Kasumi-1 (cell line): Measurements from ENCODE around the gene PARP14.
A peak's percentile ranks its signal among the peaks of the same experiment; 100 is the strongest.
"Not testable (repeated sequence)": the region's sequence is repeated elsewhere in the genome, so short reads cannot be mapped to it uniquely, and the experiment has no call there.

Experiments used
- DNase-seq, 2 experiments: peaks; one replicate each; lab custom pipeline; 2025; lab: John Stamatoyannopoulos, UW

The PARP14 gene

DNA sequence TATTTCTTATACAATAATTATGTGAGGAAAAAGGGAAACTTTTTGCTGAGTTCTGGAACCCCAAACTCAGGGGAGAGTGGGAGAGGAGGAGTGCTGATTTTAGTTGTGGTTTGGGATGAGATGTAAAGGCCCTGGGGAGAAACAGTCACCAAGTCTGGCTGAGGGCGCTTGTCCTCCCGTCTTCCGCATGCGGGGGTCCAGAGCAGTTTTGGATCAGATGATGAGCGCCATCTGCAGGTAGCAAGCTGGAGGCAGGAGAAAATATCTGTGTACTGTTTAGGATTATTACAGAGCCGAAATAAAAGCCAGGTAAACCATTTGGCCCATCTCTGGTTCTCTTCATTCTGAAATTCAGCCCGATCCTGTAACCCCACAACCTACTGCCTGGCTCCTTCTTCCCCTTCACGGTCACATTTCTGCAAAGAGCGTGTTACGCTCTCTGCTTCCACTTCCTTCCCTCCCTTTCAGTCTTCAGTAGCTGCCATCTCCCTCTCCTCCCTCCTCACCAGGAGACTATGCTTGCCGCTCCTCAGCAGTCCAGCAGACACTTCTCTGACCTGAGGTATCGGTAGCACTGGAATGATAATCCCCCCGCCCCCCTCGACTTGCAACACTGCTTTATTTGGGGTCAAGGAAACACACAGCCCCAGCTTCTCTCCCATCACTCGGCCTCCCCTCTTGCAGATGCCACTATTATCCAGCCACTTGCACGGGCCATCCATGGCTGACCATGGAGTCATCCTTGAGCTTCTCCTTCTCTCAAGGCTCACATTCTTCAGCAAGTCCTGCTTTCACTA is 1.4 kb upstream of the PARP14 start:
- DNase-seq: peak; percentile 87

DNA sequence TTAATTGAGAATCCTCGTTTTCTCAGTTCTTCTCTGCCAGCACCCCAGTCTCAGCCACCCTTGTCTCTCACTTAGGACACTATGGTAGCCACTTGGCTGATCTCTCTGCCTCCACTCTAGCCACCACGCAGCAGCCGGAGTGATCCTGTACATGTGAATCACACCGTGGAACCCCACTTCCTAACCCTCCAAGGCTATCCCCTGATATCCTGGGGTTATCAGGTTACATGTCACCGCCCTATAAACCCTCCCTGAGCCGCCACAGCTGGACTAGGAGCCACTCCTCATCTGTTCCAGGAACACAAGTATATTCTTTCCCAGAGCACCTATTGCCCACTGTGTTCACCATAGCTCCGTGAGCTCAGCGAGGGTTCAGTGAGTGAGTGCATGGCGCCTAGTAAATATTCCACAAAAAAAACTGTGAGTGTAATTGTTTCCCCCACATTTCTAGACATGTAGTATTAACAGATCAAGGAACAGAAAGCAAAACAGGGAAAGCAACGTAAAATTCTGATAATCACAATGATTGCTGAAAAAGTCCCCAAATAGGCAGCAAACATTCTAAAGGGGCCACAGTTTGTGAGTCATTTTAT is 661 bp upstream of the PARP14 start:
- DNase-seq: peak in 1 of 2 experiments; percentile 24

DNA sequence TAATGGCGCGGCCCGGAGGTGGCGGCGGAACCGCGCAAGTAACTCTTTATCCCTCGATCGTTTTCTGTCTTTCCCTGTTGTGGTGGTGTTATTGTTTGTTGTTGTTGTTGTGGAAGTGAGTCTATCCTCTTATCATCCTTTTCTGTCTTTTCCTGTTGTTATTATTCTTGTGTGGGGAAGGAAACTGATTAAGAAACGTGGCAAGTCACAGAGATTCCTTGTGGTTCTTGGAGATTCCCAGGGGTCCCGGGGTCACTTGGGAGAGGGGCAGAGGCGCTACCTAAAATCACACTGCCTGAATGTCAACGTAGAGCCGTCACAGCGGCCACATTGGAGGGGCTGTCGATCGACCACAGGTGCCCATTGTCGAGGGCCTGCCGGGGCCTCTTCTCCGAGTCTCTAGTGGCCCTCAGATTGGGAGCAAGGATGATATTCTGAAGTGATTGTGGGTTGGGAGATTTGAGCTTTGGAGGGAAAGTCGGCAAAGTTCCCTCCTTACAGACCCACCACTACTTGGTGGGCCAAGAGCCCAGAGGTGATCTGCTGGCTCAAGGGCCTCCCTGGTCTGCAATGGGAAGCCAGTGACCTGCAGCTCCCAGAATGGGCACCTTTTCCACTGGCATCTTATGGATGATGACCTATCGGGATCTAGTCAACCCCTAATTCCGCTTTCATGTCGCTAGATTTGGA is 790 bp downstream of the PARP14 start:
- DNase-seq: no peak

DNA sequence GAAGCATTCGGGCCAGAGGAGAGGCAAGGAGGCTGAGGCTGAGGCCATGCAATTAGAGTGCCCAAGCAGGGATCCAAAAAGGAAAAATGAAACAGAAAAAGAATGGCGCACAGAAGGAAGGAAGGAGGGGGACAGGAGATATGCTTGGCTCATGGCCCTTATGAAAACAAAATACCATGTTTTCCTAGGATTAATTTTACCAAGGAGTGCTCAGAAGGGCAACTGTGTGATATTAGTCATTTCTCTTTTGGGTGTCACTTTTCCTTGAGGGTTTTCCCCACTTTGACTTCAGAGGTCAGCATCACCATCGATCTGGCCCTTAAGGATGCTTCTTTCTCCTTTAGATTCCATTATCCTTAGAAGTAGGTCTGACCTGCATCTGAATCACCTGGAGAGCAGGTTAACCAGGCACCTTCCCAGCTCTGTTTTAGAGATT is 1.4 kb downstream of the PARP14 start:
- no peak for DNase-seq

DNA sequence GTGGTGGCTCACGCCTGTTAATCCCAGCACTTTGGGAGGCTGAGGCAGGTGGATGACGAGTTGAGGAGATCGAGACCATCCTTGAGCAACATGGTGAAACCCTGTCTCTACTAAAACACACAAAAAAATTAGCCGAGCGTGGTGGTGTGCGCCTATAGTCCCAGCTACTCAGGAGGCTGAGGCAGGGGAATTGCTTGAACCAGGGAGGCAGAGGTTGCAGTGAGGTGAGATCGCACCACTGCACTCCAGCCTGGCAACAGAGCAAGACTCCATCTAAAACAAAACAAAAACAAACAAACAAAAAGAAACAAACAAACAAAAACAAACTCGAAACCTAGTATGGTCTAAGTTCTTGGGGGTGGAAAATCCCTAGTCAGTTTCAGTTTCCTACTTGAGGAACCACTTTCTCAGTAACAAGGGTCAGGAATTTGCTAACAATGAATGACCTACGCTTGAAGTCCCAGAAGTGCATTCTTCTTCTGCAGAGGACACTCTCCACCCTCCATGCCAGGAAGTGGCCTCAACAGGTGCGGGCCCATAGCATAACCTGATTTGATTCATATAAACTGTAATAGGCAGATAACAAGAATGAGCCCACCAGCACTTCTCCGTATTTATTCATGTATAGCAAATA is 2.3 kb downstream of the PARP14 start:
- not testable (repeated sequence) for DNase-seq

DNA sequence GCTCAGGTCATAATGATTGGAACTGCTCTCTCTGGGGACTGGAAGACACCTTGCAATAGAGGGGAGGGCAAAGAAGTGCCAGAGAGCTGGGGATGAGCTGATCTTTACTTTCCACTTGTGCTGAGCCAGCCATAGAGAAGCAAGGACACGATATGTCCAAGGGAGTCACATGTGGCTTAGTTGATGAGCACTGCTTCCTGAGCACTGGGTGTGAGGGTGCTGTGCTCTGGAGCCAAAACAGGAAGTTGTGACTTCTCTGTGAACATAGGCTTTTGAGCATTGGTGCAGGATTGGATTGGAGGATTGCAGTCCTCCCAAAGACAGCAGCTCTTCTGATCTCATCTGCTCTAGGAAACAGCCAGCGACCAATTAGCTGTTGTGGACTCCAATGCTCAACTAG is 6.7 kb downstream of the PARP14 start:
- peak in 1 of 2 experiments; percentile 8 for DNase-seq

DNA sequence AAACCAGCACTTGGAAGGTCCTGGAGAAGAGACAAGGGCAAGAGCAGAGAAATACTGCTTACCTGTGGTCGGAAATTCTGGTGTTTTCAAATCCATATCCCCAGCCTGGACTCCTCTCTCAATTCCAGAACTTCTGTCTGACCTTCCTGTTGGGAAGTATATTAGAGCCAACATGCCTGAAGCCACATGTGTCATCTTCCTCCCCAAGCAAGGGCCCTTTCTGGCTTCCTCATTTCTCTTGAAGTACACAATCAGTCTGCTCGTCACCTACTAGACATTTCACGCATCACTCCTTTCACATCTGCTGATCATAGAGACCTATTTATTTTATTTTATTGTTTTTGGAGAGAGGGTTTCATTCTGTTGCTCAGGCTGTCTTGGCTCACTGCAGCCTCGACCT is 8.4 kb downstream of the PARP14 start:
- DNase-seq: peak; percentile 75 to 79

DNA sequence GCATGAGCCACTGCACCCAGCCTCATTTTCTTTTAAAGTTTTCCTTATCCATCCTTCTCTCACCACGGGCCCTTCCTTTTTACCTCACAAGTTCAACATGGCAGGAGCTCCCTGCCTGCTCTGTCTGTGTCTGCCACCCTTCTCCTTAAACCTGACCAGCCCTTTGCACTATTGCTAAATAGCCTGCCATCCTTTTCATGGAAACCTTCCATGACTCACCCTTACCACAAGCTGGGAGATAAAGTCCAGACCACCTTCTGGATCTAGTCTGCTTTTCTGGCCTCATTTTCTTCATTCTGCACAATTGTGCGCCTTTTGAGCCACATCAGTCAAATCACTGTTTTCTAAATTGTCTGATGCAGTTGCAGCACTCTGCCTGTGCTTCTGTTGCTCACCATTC is 8.9 kb downstream of the PARP14 start:
- DNase-seq: peak; percentile 4 to 5

DNA sequence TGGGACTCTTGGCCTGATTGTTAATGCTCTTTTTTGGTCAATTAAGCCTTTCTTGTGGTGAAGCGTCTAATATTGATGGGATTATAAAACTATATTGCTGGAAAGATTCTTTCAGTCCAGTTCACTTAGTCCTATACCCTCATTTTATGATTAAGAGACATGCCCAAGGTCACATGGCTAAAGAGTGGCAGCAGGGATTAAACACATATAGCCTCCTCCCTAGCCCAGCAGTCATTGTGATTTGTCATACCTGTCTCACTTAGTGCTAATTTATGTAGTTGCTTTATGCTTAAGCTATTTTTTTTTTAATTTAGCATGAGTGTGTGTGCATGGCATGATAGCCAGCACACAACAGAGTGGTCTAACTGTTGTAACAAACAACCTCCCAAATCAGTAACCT is 9.5 kb downstream of the PARP14 start:
- DNase-seq: no peak

DNA sequence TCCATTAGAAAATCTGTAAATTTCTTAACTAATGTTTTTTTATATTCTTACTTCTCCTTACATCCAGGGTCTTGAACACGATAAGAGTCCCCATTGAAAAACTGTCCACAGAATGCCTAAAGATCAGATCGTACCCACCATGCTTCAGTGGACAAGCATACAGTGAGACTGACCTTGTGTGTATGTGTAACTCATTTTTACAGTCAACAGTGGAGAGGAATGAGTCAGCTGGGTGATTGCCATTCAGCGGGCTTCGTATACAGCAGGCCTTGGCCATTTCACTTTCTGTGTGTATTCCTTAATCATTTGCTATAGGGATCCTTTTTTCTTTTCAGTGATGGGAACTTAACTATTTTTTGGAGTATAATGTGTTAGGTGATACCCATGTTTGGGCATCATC is 10.6 kb downstream of the PARP14 start:
- DNase-seq: no peak

DNA sequence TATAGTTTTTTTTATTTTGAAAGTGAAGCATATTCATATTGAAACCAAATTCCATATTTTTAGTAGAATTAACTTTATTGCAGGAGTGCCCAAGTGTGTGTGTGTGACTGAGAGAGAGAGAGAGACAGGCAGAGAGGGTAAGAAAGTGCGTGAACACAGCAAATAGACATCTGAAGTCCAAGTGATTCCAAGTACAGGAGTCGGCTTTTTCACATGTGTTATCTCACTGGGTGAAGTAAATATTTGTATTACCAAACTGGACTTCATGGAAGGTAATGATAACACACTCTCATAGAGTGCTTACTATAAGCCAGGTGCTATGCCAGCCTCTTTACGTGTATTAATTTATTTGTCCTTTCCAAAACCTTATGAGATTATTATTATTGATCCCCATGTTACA is 12.0 kb downstream of the PARP14 start:
- no peak for DNase-seq

DNA sequence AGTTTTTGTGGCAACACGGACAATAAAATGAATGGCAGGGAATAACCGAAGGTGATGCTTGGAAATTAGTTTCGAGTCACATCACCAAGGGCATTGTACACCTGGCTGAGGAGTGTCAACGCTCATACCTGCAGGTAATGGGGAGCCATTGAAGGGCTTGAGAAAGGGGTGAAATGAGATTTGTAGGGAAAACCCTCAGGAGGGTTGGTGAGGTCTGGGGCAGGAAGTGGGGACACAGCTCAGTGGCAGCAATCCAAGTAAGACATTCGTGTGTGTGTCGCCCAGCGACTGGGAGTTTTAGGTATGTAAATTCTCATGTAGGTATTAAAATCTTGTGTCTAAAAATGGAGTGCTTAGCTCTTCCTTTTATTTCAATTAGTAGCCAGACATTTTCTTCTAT is 14.3 kb downstream of the PARP14 start:
- DNase-seq: no peak

DNA sequence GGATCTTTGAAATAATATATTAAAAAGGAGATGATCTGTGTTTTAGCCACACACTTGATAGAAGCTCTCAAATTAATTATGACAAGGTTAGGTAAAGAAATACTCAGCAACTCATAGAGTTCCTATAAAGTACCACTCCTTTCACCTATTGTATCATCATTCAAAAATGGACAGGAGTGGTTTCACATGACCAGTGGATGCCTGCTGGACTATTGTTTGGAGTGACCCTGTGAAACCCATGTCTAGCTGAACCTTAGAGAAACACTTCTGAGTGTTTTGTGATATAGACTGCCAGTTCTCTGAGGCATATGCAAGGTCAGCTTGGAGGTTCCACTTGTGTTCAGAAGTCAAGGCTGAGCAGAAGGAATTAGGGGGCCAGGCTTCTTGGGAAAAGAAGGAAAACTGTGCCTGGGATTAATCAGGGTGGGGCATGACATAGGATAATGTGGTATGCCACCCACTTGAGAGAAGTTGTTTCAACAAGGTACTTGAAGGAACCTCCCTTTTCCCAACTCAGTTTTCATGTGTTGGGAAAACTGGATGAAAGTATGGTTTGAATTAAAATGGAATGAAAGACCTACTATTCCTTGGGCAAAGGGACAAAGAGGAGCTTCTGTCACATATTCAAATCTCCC is 15.4 kb downstream of the PARP14 start:
- DNase-seq: no peak

DNA sequence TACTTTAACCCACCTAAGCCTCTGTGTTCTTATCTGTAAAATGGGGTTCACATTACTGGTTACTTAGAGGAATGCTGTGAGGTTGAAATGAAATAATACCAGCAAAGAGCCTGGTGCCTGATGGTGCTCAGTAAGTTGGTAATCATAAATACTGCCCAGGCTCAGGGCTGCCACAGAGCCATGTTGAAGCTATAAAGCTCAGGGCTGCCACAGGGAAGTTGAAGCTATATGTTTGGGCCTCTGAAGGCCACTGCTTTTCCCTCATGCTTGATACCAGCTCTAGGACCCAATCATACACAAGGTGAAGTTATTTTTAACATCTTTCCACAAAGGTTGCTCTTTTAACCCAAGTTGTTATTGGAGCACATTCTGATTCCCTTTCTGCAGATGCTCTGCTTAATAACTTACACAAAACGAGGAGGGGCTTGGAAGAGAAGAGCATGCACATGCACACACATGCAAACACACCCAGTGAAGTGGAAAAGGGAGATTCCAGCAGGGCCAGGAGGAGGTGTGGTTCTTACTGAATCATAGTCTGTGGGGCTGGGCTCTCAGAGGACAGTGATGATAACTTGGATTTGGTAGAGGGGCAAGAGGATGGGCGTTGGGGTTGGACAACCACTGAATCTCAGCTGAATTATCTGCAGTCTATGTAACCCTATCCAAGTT is 17.4 kb downstream of the PARP14 start:
- no peak for DNase-seq

DNA sequence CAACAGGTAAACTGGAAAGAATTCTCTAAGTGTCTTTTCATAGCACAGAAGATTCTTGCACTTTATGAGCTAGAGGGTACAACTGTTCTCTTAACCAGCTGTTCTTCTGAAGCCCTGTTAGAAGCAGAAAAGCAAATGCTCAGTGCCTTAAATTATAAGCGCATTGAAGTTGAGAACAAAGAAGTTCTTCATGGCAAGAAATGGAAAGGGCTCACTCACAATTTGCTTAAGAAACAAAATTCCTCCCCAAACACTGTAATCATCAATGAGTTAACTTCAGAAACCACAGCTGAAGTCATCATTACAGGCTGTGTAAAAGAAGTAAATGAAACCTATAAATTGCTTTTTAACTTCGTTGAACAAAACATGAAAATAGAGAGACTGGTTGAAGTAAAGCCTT is 19.6 kb downstream of the PARP14 start:
- no peak for DNase-seq

DNA sequence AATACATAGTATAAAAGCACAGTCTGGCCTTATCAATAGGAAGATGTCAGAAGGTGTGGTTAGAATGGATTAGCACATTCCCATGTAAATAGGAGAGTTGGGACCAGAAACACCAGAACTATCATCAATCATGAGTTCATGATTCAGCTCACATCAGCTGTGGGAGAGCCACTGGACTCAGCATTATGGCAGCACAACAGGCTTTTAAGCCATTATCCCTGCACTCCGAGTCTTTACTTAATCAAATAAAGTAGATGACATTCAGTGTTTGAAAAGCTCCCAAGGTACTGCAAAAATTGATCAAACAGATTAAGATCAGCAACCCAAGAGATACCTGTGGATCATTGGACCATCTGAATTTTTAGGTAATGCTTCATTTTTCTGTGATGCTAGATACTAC is 24.7 kb downstream of the PARP14 start:
- DNase-seq: no peak

DNA sequence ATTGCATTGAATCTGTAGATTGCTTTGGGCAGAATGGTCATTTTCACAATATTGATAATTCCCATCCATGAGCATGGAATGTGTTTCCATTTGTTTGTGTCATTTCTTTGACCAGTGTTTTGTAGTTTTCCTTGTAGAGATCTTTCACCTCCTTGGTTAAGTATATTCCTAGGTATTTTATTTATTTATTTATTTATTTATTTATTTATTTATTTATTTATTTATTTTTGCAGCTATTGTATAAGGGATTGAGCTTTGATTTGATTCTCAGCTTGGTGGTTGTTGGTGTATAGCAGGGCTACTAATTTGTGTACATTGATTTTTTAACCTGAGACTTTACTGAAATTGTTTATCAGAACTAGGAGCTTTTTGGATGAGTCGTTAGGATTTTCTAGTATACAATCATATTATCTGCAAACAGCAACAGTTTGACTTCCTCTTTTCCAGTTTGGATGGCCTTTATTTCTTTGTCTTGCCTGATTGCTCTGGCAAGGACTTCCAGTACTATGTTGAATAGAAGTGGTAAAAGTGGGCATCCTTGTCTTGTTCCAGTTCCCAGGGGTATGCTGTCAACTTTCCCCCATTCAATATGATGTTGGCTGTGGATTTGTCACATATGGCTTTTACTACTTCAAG is 30.1 kb downstream of the PARP14 start:
- DNase-seq: peak in 1 of 2 experiments; percentile 1

DNA sequence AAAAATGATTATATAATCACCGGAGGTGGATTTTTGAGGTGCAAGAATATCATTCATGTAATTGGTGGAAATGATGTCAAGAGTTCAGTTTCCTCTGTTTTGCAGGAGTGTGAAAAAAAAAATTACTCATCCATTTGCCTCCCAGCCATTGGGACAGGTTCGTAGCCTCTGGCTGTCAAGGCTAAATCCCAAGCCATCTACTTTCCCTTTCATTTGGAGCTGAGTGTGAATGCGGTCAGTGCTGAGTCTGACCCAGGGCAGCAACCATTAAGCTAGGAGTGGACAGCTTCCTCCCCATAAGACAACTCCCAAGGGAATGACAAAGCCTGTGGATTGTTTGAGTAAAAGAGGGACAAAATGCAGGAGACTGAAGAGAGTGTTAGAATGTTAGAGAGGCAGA is 33.6 kb downstream of the PARP14 start:
- DNase-seq: no peak

DNA sequence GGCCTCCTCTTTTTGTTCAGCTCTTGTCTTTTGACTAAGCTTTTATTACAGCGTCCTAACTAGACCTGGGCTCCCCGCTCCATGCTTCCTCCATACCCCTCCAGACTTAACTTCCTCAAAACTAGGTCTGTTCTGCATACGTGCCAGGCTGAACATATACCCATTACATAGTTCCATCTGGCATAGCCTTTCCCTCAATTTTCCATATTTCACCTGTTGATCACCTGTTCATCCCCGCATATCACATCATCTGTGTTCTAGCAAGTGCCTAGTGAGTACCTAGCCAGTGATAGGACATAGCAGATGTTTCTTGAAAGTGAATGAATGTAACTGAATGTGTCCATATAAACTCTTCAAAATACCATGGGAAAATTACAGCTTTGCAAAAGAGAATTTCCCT is 36.0 kb downstream of the PARP14 start:
- peak in 1 of 2 experiments; percentile 1 for DNase-seq

DNA sequence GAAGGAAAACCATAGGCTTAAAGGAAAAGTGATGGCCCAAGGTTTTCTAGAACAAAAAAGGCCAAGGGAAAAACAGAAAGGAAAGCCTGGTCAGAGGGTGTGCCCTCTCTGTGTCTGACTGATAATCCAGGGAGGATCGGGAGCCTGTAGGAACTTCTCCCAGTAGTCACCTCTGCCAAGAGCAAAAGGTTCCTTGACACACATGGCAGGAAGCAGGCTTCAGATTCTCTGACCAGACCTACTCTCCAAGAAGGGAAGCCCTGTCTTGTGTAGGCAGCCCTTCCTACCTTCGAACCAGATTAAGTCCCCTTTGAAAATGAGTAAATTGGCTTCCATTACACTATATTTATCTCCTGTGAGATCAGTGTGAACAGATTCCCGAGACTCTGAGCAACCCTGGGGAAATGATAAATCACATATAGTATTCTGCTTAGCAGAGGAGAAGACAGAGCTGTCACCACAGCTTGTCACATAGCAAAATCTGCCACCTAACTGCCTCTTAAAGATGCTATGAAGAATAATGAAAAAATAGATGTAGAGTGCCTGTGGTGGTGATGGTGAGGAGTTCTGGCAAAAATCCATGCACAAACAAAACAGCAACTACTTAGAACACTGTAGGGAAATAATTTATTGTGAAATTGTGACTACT is 38.8 kb downstream of the PARP14 start:
- no peak for DNase-seq

DNA sequence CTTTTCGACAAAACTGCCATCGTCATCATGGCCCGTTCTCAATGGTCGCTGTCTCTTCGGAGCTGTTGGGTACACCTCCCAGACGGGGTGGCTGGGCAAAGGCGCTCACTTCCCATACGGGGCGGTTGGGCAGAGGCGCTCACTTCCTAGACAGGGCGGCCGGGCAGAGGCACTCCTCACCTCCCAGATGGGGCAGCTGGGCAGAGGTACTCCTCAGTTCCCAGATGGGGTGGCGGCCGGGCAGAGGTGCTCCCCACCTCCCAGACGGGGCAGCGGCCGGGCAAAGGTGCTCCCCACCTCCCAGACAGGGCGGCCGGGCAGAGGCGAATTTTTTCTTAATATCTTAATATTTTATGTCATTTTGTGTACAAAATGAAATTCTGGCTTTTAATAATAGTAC is 44.5 kb downstream of the PARP14 start:
- no peak for DNase-seq
